PC-9 (cell line): Measurements from ENCODE around the gene RPS21. TPM values are rescaled to one million over a fixed set of nuclear protein-coding genes. Genes with fewer than 3 reads are reported as not detected.

Experiments
- BruUV-seq: library from RNA; stranded (reverse); fragments of 400-500 nt; replicated peaks from 2 replicates; lab custom pipeline; 2021; lab: Mats Ljungman, UMichigan
- CTCF ChIA-PET: fragments of 300-600 bp; sonication (Branson Sonifier 250); formaldehyde crosslinking; loops from one replicate; lab custom pipeline; 2022; ENCODE audit warnings: antibody characterized with exemption; lab: Charles Lee
- POLR2A ChIA-PET: fragments of 300-600 bp; sonication (Branson Sonifier 250); formaldehyde crosslinking; loops from one replicate; lab custom pipeline; 2022; ENCODE audit warnings: antibody characterized with exemption; ENCODE audit not compliant: unreplicated experiment; lab: Charles Lee
- DNase-seq, 2 experiments: peaks; one replicate each; pipeline versions ENCODE4 v3.0.0 to v3.0.0-alpha.2; 2015 to 2022; ENCODE audit warnings: mixed read lengths in 1 of 2
- H2AFZ ChIP-seq: fragments of 200-600 bp; sonication (generic); 2 replicates; pipeline ENCODE4 v1.8.1; 2017; ENCODE audit warnings: antibody characterized with exemption
- H3F3A ChIP-seq: fragments of 200-600 bp; sonication (generic); 2 replicates; pipeline ENCODE4 v1.8.1; 2017; ENCODE audit warnings: antibody characterized with exemption, mild to moderate bottlenecking, low read depth; ENCODE audit not compliant: insufficient read depth
- H3K27ac ChIP-seq: fragments of 200-600 bp; sonication (generic); 2 replicates; pipeline ENCODE4 v1.6.1; 2016; ENCODE audit warnings: mixed run types
- H3K27me3 ChIP-seq: fragments of 200-600 bp; sonication (generic); 2 replicates; pipeline ENCODE4 v1.6.1; 2016; ENCODE audit warnings: low read depth, mixed run types; ENCODE audit not compliant: insufficient read depth
- H3K36me3 ChIP-seq: fragments of 200-600 bp; sonication (generic); 2 replicates; pipeline ENCODE4 v1.6.1; 2016; ENCODE audit warnings: low read depth, mixed run types
- H3K4me1 ChIP-seq: fragments of 200-600 bp; sonication (generic); replicated peaks from 2 replicates; pipeline ENCODE4 v1.6.1; 2016; ENCODE audit warnings: mixed run types; ENCODE audit not compliant: insufficient read depth
- H3K4me2 ChIP-seq: fragments of 200-600 bp; sonication (generic); 2 replicates; pipeline ENCODE4 v1.6.1; 2017; ENCODE audit warnings: mixed run types
- H3K4me3 ChIP-seq: fragments of 200-600 bp; sonication (generic); 2 replicates; pipeline ENCODE4 v1.6.1; 2016; ENCODE audit warnings: mixed run types
- H3K79me2 ChIP-seq: fragments of 200-600 bp; sonication (generic); 2 replicates; pipeline ENCODE4 v1.6.1; 2017; ENCODE audit warnings: low read depth, mixed run types
- H3K9me2 ChIP-seq: fragments of 200-600 bp; sonication (generic); 2 replicates; pipeline ENCODE4 v1.8.1; 2017; ENCODE audit warnings: mild to moderate bottlenecking; ENCODE audit not compliant: insufficient read depth
- H3K9me3 ChIP-seq: fragments of 200-600 bp; sonication (generic); 2 replicates; pipeline ENCODE4 v1.8.1; 2016; ENCODE audit warnings: low read depth; ENCODE audit not compliant: insufficient read depth
- H4K20me1 ChIP-seq: fragments of 200-600 bp; sonication (generic); 2 replicates; pipeline ENCODE4 v1.8.1; 2017; ENCODE audit not compliant: insufficient read depth
- EZH2 ChIP-seq: fragments of 200-600 bp; sonication (generic); IDR thresholded peaks from 2 replicates; pipeline ENCODE4 v1.8.0; 2017; ENCODE audit warnings: antibody characterized with exemption, low read depth
- intact Hi-C: fragments of 100-400 bp; cut with micrococcal nuclease; formaldehyde crosslinking; loops from one replicate; pipeline ENCODE4 v1.10.0; 2022; ENCODE audit not compliant: unreplicated experiment
- total RNA-seq: library from RNA; stranded (reverse); gene quantifications from 2 replicates; pipeline ENCODE4 v1.2.3, GENCODE V29; 2021
- TF ChIP-seq, protein P1 (sequence below): fragments of 200-600 bp; sonication (generic); conservative IDR thresholded peaks from 2 replicates; pipeline ENCODE4 v1.6.1; 2017; ENCODE audit warnings: mixed run types, antibody characterized with exemption, mild to moderate bottlenecking, moderate library complexity

Gene RPS21
- total RNA-seq, 1 experiment from 2014 or later = 2,275 TPM

GRCh38 chr20:62339647-62340062 is 47.2 kb upstream of the RPS21 start:
- no TSS peak for BruUV-seq
- Histone ChIP-seq H3K9me2 (no peaks in the 10 kb centered on the region), H3K27ac (no peak overlapping the region), H3K4me1 (no peaks in the 10 kb centered on the region), H4K20me1 (peaks cover 54% of the 10 kb centered on the region), H3F3A (peaks cover 61% of the 10 kb centered on the region), H3K9me3 (no peaks in the 10 kb centered on the region), H3K4me3 (no peak overlapping the region), H3K27me3 (no peaks in the 10 kb centered on the region), H3K79me2 (peaks cover 52% of the 10 kb centered on the region), H2AFZ (no peak overlapping the region), H3K36me3 (peaks cover 60% of the 10 kb centered on the region), H3K4me2 (no peak overlapping the region)
- CTCF ChIA-PET = no interaction called here
- intact Hi-C loops = no loop called here
- POLR2A ChIA-PET = interaction anchor here (0.5 kb wide), 1 partner anchor 33 kb away, joined by 4 read pairs; no protein-coding TSS in a partner anchor
- DNase-seq = no peak
- TF ChIP-seq, protein P1, sequence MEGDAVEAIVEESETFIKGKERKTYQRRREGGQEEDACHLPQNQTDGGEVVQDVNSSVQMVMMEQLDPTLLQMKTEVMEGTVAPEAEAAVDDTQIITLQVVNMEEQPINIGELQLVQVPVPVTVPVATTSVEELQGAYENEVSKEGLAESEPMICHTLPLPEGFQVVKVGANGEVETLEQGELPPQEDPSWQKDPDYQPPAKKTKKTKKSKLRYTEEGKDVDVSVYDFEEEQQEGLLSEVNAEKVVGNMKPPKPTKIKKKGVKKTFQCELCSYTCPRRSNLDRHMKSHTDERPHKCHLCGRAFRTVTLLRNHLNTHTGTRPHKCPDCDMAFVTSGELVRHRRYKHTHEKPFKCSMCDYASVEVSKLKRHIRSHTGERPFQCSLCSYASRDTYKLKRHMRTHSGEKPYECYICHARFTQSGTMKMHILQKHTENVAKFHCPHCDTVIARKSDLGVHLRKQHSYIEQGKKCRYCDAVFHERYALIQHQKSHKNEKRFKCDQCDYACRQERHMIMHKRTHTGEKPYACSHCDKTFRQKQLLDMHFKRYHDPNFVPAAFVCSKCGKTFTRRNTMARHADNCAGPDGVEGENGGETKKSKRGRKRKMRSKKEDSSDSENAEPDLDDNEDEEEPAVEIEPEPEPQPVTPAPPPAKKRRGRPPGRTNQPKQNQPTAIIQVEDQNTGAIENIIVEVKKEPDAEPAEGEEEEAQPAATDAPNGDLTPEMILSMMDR = no peak
- no peak for TF ChIP-seq EZH2

DNA sequence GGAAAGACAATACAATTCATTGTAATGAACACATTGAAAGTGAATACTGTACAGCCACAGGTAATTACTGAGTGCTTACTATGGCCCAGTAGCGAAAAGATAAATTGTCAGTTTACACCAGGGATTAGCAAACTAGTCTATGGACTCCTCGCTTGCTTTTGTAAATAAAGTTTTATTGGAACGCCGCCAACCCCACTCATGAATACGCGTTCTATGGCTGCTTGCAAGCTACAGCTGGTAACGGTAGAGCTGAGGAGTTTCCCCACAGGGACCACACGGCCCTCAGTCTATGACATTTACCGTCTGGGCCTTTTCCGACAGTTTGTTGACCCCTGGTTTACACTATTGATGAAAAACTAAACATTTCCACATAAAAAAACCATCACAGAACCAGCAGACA is 44.0 kb upstream of the RPS21 start:
- H3K9me3 ChIP-seq = no peaks in the 10 kb centered on the region
- ChIA-PET CTCF (no interaction called here), POLR2A (interaction anchor here (0.7 kb wide), 1 partner anchor 451 kb away, joined by 3 read pairs; no protein-coding TSS in a partner anchor)
- H3K4me3 ChIP-seq = no peak overlapping the region
- H3K27me3 ChIP-seq = no peaks in the 10 kb centered on the region
- intact Hi-C loops = no loop called here
- no peaks in the 10 kb centered on the region for H3K9me2 ChIP-seq
- H3K4me1 ChIP-seq = no peaks in the 10 kb centered on the region
- H4K20me1 ChIP-seq = peaks cover 45% of the 10 kb centered on the region
- H3K36me3 ChIP-seq = peaks cover 71% of the 10 kb centered on the region
- BruUV-seq = no TSS peak
- peaks cover 60% of the 10 kb centered on the region for H3K79me2 ChIP-seq
- H3K4me2 ChIP-seq = no peak overlapping the region
- DNase-seq = no peak
- no peak overlapping the region for H3K27ac ChIP-seq
- H2AFZ ChIP-seq = no peak overlapping the region
- H3F3A ChIP-seq = peaks cover 92% of the 10 kb centered on the region
- TF ChIP-seq, protein P1 = no peak
- no peak for TF ChIP-seq EZH2

DNA sequence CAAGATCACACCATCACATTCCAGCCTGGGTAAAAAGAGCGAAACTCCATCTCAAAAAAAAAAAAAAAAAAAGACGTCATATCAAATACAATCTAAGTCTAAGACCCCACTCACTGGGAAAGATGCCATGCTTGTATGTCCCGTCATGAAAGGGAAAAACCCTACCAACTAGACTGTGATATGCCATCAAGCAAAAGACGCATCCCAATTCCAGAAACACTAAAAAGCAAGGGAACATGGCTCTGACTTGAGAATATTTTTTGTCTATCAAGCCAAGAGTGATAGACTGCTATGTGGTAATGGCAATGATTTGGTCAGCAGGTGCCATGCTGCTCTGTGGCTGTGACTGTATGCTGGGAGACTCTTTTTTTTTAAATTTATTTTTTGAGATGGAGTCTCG is 42.8 kb upstream of the RPS21 start:
- Histone ChIP-seq H3K27ac (no peak overlapping the region; the same call in 1 of the 2 replicates), H3K4me2 (no peak overlapping the region), H3F3A (peaks cover 93% of the 10 kb centered on the region), H3K4me3 (no peak overlapping the region), H4K20me1 (peaks cover 38% of the 10 kb centered on the region), H3K9me3 (no peaks in the 10 kb centered on the region), H3K27me3 (no peaks in the 10 kb centered on the region), H3K79me2 (peaks cover 61% of the 10 kb centered on the region), H2AFZ (no peak overlapping the region), H3K4me1 (no peaks in the 10 kb centered on the region), H3K36me3 (peaks cover 65% of the 10 kb centered on the region), H3K9me2 (no peaks in the 10 kb centered on the region)
- no peak for DNase-seq
- intact Hi-C loops = no loop called here
- ChIA-PET POLR2A (no interaction called here), CTCF (interaction anchor here (0.7 kb wide), 1 partner anchor 145 kb away, joined by 5 read pairs; no protein-coding TSS in a partner anchor)
- no TSS peak for BruUV-seq
- TF ChIP-seq, protein P1 = no peak
- TF ChIP-seq EZH2 = no peak
